Epithelial cell of prostate (primary cell): ENCODE results near the gene PIGN.
"Not testable (repeated sequence)": the region's sequence is repeated elsewhere in the genome, so short reads cannot be mapped to it uniquely, and the experiment has no call there.

Experiments
- DNase-seq: peaks from one replicate; pipeline ENCODE4 v3.0.0-alpha.2; 2011; ENCODE audit warnings: low read depth, low spot score
- H3K27ac ChIP-seq: fragments of 450-650 bp; 2 replicates; pipeline ENCODE4 v1.5.1; 2017; ENCODE audit warnings: mild to moderate bottlenecking

The PIGN gene

DNA sequence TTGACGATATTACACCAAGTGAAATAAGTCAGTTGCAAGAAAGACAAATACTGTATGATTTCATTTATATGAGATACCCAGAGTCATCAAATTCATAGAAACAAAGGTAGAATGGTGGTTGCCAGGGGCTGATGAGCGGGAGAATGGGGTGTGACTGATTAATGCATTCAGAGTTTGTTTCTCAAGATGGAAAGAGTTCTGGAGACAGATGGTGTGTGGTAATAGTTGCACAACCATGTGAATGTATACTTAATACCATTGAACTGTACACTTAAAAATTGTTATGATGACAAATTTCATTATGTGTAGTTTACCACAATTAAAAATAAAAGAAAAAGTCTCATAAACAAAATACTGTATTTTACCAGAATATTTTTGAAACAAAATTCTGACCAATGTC lies 117.3 kb downstream of the PIGN start:
- no peak for DNase-seq
- H3K27ac ChIP-seq: no peak overlapping the region

DNA sequence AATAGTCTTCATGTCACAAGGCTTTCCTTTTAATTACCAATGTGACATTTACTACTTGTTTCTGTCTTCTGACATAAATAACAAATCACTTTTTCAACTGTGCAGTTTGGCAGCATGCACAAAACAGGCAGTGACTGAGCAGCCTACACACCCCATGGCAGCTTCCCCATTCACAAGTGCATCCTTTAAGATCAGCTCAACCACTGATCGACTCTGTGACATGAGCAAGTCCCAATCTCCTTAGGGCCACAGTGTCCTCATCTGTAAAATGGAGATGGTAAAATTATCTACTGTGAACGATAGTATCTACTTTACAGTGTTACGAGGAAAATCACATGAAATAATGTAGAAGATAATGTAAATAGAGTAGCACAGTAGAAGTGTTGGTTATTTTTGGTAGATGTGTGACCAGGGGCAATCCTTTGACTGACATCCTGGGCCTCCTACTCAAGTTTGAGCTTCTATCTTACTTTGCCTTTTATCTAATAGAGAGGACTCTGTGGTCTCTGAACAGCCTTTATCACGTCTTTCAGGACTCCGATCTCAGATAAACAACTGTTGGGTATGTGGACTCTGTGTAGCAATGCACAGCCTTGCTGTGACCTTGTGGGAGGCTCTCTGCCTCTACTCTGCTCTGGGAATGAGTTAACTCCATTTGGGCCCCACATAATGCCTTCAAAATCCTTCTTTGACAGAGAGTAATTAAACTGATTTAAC lies 120.6 kb downstream of the PIGN start:
- no peak for DNase-seq
- H3K27ac ChIP-seq: no peak overlapping the region

GRCh38 chr18:62064361-62064760 lies 122.5 kb downstream of the PIGN start:
- DNase-seq: no peak
- H3K27ac ChIP-seq: no peak overlapping the region

DNA sequence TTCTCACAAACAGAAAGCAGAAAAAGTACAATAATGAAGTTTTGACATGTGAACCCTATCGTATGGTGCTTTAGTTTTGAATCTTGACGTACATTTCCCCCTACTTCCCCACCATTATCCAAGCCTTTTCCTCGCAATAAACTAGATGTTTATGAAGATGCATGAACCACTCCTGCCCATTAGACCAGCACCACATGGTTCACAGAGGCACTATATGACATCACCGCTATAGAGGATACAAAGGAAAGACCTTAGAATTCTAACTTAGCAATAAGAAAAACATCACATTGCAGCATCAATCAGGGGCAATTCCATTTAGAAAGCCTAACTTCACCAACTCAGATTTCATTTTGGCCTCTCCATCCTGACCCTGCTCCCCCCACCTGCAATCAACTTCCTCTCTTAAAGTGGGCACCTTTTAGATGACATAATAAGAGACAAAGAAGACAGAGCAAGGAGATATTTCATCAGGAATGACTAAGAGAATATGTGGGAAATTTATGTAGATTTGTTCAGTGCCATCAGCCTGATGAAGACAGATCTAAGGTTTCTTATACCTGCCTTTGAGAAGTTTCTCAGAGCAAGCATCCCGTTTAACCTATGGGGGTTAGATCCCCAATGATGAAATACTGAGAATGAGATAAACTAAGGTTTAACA lies 124.9 kb downstream of the PIGN start:
- H3K27ac ChIP-seq: no peak overlapping the region
- no peak for DNase-seq

GRCh38 chr18:62060820-62061219 lies 126.0 kb downstream of the PIGN start:
- no peak overlapping the region for H3K27ac ChIP-seq
- no peak for DNase-seq

DNA sequence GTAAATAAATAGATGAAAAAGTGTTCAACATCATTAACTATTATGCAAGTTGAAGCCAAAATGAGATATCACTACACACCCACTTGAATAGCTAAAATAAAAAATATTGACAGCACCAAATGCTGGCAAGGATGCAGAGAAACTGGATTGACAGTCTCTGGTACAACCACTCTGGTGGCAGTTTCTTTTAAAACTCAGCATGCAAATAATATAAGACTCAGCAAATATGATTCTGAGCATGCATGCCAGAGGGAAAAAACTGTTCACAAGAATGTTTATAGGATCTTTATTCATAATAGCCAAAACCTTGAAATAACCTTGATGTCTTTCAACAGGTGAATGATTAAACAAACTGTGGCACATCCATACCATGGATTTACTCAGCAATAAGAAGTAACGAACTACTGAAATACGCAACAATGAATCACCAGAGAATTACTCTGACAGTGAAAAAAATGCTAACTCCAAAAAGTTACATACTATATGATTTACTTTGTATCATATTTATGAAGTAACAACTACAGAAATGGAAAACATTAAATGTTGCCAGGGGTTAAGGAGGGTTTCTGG lies 131.8 kb downstream of the PIGN start:
- no peak overlapping the region for H3K27ac ChIP-seq
- no peak for DNase-seq

- DNase-seq: no peak
- H3K27ac ChIP-seq: no peak overlapping the region
Observed at GRCh38 chr18:62048279-62048678, 138.6 kb downstream of the PIGN start.

DNA sequence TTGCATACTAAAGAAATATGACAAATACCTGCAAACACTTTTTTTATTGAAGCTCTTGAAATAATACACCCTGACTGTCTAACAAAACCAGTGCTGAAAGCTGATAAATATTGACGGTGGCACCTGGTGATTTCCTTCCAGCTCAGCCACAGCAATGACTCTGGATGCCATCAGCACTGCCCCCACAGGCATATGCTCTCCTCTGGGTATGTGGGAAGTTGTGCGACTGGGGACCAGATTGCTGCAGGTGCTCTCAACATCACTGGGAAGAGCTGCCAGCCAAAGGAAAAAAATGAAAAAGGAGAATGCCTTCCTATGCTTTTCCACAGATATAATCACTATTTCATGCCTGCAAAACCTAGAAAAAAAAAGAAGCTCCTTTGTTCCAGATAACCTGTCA lies 141.5 kb downstream of the PIGN start:
- no peak overlapping the region for H3K27ac ChIP-seq
- no peak for DNase-seq

DNA sequence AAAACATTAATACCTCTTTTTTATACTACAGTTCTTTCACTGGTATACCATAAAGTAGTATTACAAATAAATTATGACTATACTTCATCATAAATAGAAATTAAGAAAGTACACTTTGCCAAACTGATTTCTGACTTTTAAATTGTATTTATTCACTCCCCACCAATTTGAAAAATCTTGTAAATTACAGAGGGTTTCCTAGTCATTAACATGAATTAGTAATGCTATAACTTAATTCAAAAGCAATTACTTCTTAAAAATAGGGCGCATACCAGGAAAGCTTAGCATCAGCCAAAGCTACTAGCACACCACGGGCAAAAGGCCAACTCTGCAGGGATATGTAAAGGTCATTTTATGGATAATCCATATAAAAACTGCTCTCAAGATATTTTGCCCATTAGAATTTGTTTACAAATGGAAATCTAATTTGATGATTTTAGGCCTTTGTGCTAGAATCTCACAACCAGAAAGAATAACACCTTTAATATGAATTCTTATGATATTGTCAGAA lies 142.3 kb downstream of the PIGN start:
- H3K27ac ChIP-seq: no peak overlapping the region
- DNase-seq: no peak

GRCh38 chr18:62037989-62038778 lies 148.7 kb downstream of the PIGN start:
- H3K27ac ChIP-seq: no peak overlapping the region
- DNase-seq: no peak

DNA sequence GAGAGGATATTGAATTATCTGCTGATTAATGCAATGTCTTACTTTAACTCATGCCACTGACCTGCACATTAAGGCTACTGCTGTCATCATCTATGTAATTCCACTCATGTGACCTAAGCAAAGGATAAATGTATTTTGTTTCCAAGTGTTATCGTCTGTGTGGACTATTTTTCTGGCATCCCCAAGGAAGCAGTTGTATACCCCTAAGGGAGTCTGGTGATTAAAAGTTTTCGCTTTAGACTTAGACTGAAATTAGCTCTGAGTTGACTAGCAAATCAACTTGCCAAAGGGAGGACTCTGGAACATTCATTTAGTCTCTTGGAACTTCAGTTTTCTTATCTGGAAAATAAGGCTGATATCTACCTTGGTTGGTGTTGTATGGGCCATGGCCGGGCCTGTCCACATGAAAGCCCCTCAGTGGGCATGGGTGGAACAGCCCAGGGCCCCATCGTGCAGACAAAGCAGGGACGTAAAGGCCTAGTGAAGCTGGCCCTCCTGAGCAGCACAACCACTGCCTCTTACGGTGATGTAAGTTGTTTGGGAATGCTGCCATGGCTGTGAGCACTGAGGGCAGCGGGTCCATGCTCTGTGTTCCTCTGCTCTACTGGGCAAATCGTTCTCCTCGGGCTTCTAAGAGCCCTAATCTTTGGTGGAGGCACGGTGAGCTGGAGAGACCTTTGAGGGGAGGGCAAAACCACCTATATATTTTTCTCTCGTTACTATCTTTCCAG lies 149.7 kb downstream of the PIGN start:
- no peak for DNase-seq
- H3K27ac ChIP-seq: no peak overlapping the region

DNA sequence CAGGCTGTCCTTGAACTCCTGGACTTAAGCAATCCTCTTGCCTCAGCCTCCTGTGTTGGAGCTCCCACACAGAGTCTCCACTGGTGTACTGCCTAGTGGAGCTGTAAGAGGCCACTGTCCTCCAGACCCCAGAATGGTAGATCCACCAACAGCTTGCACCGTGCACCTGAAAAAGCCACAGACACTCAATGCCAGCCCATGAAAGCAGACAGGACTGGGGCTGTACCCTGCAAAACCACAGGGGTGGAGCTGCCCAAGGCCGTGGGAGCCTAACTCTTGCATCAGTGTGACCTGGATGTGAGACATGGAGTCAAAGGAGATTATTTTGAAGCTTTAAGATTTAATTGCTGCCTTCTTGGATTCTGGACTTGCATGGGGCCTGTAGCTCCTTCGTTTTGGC lies 152.6 kb downstream of the PIGN start:
- not testable (repeated sequence) for H3K27ac ChIP-seq, DNase-seq

DNA sequence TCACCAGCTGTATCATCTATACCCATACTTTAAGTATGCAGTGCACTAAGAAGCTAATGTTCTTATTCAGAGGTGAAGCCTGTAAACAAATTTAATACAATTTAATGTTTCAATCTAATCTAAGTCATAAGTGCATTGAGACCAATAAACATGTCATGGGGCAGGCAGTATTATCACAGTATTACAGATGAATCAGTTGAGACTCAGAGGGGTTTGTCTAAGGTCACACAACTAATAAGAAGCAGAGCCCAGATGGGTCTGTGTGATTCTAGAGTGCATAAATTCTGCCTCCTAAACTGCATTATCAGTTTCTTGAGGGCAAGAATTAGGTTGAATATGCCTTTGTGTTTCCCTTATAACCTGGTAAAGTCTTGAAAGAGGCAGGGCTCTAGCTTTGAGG lies 153.1 kb downstream of the PIGN start:
- H3K27ac ChIP-seq: no peak overlapping the region
- DNase-seq: no peak

DNA sequence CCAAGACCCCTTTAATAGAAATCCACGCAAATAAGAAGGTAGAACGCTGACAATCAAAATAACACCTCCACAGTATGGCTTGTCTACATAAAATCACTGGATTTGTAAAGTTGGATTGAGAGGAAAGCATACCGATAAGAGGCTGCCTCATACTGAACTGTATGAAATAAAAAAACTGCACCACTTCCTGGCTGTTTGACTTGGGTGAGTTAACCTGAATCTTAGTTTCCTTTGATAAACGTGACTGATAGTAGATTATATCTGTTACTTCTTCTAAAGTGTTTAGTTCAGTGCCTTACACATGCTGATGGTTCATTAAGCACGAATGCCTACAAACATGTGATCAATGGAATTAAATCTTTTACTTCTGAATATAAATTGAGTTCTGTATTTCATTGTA lies 153.6 kb downstream of the PIGN start:
- no peak overlapping the region for H3K27ac ChIP-seq
- no peak for DNase-seq

DNA sequence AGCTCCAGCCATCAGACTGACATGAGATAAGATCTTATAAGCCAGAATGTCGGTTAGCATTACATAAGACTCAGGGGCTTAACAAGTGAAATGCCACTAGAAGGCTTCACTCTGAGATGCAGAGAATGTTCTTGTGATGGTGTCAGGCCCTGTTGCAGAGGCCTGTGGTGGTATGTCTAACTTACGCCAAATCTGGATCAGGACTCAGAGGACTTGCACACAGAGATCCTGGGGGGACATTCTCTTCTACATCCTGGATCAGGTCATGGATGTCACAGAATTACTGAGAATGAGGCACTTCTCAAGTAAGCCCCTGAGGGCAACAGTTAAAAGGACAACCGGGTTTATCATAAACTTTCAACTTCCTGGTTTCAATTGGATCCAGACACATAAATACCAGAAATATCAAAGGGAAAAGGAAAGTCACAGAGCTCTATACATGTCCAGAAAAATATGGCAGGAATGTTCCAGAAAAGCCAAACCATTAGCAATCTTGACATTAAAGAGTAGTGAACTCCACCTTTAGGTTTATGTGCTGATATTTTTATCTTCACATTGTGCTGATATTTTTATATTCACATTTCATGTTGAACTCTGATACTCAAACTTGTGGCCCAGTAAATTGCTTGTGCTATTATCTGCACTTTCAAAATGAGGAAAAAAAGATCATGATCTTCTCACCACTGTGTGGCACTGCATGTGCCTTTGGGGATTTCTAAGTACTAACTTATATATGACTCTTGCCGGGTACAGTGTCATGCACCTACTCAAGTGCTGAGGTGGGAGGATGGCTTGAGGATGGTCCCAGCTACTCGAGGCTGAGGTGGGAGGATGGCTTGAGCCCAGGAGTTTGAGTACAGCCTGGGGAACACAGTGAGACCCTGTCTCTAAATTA lies 156.5 kb downstream of the PIGN start:
- no peak for DNase-seq
- no peak overlapping the region for H3K27ac ChIP-seq

GRCh38 chr18:62028715-62029114 lies 158.1 kb downstream of the PIGN start:
- no peak overlapping the region for H3K27ac ChIP-seq
- DNase-seq: no peak

DNA sequence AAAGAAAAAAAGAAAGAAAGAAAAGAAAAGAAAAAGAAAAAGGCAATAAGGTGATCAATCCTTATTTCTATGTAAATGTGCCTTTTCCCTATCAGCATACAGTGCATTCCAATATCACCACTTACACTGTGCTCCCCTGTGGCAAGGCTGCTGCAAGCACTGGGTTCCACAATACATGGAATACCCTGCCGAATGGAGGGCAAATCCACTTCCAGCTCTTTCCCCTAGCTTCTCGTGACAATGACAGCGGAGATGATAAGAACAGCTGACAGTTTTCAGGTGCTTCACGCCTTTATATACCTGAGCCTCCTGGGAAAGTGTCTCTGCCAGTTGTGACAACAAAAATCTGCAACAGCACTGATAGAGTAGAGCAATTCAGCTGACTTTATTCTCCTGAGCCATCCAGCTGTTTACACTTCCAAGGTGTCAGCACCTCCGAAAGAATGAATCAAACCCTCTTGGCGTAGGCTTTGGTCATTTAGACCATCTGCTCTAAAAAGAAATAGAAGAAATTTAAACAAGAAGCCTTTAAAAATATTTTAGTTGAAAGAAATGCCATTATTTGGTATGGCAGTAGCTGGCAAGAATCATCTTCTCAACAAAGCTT lies 158.8 kb downstream of the PIGN start:
- DNase-seq: no peak
- H3K27ac ChIP-seq: no peak overlapping the region

GRCh38 chr18:62026586-62026985 lies 160.3 kb downstream of the PIGN start:
- H3K27ac ChIP-seq: peak overlapping the region; percentile 36
- DNase-seq: peak; percentile 24

GRCh38 chr18:62024983-62025382 lies 161.9 kb downstream of the PIGN start:
- H3K27ac ChIP-seq: no peak overlapping the region
- DNase-seq: no peak
